NCI-H146 (cell line): Measurements from ENCODE around the gene TANC1.
"Not testable (repeated sequence)": the region's sequence is repeated elsewhere in the genome, so short reads cannot be mapped to it uniquely, and the experiment has no call there.

ENCODE experiments used
- DNase-seq: peaks from one replicate; lab custom pipeline; 2025; lab: John Stamatoyannopoulos, UW

TANC1 gene

GRCh38 chr2:159089543-159089942 lies 121.1 kb downstream of the TANC1 start:
- DNase-seq = no peak

- no peak for DNase-seq
Observed at GRCh38 chr2:159090514-159091201, 122.2 kb downstream of the TANC1 start.

DNA sequence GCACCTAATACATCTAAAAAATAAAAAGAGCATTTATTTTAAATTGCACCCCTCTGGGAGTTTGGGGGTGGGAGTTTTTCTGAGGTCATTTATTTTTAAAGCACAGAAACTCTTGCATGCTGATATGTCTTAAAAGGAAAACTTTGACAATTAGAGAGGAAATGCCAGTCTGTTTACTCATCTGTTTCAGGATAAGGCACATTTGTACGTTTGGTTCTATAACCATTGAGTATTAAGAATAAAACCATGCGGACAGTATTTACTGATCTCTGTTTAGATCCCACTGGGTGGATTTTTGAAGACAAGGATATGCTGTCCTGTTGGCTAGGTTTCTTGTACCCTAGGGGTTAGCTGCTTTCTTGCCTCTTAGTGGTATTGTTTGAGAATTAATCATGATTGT lies 122.9 kb downstream of the TANC1 start:
- DNase-seq = no peak

DNA sequence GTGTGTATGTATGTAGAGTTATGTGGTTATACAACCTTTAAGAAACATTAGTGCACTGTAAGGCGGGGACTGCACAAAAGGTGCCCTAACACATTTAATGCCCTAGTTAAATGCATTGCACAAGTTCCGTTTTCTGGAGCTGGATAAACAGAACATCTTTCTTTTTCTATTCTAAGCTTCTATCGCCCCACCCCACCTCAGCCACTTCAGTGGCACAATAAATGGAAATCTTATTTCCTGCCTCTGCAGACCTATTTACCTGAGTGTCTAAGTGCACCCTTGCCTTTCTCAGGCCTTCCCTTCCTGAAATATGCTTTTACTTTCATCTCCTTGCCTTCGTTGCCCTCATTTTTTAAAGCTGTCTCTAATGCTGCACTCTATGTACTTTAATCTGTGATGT lies 123.5 kb downstream of the TANC1 start:
- DNase-seq = no peak

GRCh38 chr2:159093497-159093896 lies 125.1 kb downstream of the TANC1 start:
- no peak for DNase-seq

GRCh38 chr2:159094173-159094737 lies 125.8 kb downstream of the TANC1 start:
- DNase-seq = no peak

- DNase-seq = no peak
Observed at GRCh38 chr2:159095813-159096212, 127.4 kb downstream of the TANC1 start.

GRCh38 chr2:159096302-159096855 lies 127.9 kb downstream of the TANC1 start:
- not testable (repeated sequence) for DNase-seq

DNA sequence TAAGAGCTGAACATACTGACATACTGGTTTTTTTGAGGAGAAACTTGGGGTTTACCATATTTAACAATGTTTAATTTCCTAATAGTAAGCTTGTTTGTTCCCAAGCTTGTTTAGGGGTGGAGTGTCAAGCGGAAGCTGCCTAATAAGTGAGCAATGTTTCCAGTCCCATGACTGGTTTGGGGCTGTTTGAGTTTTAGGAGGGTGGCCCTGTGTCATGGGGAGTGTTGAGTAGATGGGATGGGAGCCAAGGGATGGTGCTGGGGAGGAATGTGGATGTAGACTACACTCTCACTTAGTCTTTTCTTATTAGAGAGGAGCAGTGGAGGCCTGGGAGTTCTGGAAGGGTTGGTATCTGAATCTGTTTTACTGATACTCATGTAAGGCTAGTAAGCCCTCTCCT lies 128.5 kb downstream of the TANC1 start:
- DNase-seq = no peak

DNA sequence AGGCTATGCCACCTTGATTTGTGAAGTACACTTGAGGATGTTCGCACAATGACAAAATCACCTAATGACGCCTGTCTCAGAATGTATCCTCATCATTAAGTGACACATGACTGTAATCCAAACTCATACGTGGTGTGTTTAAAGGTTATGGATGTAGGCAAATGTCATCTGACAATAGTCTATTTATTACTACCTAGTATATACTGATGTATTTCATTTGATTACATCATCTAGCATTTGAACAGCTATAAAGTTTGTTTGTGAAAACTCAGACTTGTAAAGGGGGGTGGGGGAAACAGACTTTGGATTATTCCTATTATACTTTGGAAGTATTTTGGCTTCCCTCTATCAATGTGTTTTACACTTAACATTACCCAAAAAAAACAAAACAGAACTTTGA lies 129.9 kb downstream of the TANC1 start:
- no peak for DNase-seq

DNA sequence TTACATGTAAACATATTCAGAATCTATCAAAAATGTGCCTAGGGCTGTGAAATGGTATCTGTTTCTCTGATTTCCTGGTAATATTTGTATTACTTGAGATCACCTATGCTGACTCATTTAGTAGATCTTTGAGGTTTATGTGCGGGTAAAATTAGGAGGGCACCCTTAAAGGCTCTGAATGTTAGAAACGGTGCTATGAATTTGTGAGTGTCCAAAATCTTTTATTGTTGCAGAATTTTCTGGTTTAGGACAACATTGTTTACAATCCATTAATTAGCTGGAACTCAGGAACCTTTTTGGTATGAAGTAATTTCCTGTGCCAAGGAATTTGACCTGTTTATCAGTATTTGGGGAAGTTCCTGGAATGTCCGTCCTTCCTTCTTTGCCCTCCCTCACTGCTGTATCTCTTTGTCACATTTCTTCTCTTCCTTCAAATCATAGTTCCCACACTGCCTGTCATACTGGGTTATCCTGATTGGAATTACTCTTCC lies 130.5 kb downstream of the TANC1 start:
- DNase-seq = no peak

DNA sequence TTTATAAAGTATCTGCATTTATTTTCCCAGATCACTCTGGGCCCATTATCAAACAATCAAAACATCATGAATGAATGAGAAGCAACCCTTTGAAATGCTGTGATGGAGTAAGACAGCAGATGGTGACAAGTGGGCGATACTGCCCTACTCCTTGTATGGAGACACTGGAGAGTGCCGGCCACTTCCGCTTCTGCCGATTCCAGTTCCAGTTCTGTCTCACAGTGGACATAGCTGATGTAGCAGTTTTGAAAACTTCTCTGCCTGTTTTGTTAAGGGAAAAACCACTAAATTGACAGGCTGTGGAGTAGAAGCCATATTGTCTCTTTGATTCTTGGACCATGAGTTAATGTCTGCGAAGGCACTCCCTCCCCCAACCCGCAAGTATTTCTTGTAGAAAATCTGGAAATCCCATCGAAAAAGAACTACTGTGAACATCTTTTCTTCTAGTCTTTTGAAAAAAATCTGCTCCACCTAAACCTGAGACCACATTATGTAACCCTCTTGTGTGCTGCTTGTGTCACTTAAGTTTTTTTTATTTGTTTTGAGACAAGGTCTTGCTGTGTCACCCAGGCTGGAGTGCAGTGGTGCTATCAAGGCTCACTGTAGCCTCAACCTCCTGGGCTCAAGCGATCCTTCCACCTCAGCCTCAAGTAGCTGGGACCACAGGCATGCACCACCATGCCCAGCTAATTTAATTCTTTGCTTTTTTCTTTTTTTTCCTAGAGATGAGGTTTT lies 133.5 kb downstream of the TANC1 start:
- no peak for DNase-seq

DNA sequence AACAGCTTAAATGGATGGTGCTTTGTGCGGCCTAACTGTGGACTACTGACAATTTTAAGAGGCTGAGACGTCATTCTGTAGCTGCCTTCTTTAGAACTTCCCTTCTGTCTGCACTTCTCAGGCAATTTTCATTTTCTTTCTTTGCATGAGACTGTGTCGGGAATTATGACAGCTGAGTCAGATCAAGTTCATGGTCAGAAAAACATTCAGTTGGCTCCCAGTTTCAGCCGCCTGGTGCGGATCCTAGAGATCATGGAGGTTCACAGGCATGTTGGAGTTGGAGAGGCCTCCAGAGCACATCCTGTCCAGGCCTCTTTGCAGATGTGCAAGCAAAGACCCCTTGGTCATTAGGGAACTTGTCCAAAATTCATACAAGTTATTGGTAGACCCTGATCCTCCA lies 135.0 kb downstream of the TANC1 start:
- DNase-seq = no peak

DNA sequence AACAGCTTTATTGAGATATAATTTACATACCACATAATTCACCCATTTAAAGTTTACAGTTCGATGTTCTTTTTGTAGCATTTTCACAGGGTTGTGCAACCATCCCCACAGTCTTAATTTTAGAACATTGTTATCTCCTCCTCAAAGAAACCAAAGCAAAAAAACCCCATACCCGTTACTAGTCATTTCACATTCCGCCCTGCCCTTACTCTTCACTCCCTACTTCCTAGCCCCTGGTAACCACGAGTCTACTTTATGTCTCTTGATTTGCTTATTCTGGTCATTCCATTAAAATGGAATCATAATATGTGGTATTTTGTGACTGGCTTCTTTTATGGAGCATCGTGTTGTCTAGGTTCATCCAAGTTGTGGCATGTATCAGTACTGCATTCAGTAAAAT lies 137.7 kb downstream of the TANC1 start:
- no peak for DNase-seq

DNA sequence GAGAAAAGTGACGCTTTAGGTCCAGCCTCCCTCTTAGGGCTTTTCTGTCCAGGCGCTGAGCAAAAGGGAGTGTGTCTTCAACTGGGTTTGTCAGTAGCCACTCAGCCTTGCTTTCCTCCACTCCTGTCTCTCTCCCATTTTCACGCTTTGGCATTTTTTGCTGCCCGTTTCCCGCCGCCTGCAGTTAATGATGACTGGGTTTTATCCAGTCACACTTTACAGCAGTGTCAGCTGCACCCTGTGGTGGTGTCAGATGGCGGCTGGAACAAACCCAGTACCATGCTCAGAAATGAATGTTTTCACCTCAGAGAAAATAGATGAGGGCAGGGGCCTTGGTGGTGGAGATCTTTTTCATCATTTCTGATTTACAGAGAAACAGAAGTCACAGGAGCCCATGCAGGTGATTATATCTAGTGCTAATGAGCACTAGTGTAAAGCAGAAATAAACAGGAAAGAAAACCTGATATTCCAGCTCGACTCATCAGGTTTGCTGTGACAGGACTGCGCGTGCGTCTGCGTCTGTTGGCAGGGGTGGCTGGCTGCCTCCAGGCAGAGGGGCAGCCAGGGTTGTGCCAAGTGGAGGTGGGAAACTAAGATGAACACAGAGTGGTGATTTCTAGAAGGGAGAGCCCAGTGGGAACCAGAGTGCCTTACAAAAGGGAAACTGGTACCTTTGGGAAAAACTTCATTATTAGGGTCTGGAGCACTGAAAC lies 139.9 kb downstream of the TANC1 start:
- no peak for DNase-seq

DNA sequence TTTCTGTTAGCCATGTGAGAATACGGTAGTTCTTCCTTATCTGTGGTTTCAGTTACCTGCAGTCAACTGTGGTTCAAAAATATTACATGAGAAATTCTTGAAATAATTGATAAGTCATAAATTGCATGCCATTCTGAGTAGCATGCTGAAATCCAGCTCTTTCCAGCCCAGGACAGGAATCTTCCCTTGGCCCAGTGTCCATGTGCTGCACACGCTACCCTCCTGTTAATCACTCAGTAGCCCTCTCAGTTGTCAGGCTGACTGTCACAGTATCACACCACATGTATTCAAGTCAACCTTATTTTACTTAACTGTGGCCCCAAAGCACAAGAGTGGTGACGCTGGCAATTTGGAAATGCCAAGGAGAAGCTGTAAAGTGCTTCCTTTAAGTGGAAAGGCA lies 141.1 kb downstream of the TANC1 start:
- no peak for DNase-seq

- no peak for DNase-seq
Observed at GRCh38 chr2:159110784-159111183, 142.3 kb downstream of the TANC1 start.

- DNase-seq = no peak
Observed at GRCh38 chr2:159111346-159111927, 143.0 kb downstream of the TANC1 start.

DNA sequence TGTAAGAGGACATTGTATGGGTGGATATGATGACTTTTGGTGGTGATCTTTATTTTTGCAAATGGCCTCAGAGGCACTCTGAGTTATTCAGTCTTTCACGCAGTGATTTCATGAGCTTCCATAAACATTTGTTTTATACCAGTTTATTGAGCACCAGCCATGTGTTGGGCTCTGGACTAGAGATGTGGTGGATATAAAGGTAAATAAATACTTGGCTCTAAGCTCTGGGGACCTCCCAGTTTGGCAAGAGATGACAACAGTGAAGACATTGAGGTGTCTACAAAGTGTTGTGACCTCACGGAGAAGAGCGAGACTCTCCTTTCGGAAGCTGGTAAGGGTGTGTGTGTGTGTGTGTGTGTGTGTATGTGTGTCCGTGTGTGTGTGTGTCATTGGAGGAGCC lies 146.4 kb downstream of the TANC1 start:
- DNase-seq = no peak

- no peak for DNase-seq
Observed at GRCh38 chr2:159116922-159117321, 148.5 kb downstream of the TANC1 start.

DNA sequence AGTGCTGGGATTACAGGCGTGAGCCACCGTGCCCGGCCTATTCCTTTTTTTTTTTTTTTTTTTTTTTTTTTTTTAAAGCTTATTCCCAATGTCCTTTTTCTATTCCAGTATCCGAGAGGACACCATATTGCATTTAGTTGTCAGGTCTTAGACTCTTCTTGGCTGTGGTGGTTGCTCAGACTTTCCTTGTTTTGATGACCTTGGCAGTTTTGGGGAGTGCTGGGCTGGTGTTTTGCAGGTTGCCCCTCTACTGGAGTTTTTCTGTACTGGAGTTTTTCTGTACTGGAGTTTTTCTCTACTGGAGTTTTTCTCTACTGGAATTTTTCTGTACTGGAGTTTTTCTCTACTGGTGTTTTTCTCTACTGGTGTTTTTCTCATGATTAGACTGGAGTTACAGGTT lies 149.2 kb downstream of the TANC1 start:
- DNase-seq = no peak
